H1 (cell line): ENCODE results near the gene SYT13. TPM values are rescaled to one million over a fixed set of nuclear protein-coding genes. Genes with fewer than 3 reads are reported as not detected.

Source experiments
- SAP30 ChIP-seq: fragments of 300-600 bp; sonication (generic); IDR thresholded peaks from 2 replicates; pipeline ENCODE4 v1.7.1; 2012; ENCODE audit warnings: low read length, moderate library complexity, mild to moderate bottlenecking, inconsistent platforms; ENCODE audit not compliant: insufficient read depth, insufficient replicate concordance
- TAF1 ChIP-seq: IDR thresholded peaks from 2 replicates; pipeline ENCODE4 v1.6.1; 2011; ENCODE audit warnings: mild to moderate bottlenecking, low read depth, low read length
- polyA plus RNA-seq, 7 experiments: library from polyadenylated mRNA; depleted of rRNA in 3 of 7; stranded (reverse) in 5 of 7; unstranded in 2 of 7; fragments of >200 nt in 5 of 7; fragments of 200-250 nt in 2 of 7; gene quantifications; 1 replicate in 5 of 7; 2 replicates in 1 of 7; 4 replicates in 1 of 7; pipeline versions ENCODE4 v1.2.1 to v1.2.3, GENCODE V29; 2011 to 2013; ENCODE audit warnings: missing spikeins in 2 of 7, mixed read lengths in 2 of 7
- total RNA-seq: library from RNA; stranded (reverse); fragmentation: NEBNext Ultra II Directional; extraction: Animal tissue kit (Norgen Biotek cat#: 25700); gene quantifications from 2 replicates; pipeline ENCODE4 v1.2.1, GENCODE V29; 2021

Gene SYT13
- total and polyA plus RNA-seq, 2 of the 8 experiments (the other 6 are each of a cell fraction or from before 2014, with no cell fraction given): 4.8 to 13.2 TPM

GRCh38 chr11:45246241-45246640 lies 39.9 kb downstream of the SYT13 start (continued):
- TF ChIP-seq SAP30 (no peak), TAF1 (no peak)
